Cardiac fibroblast (primary cell): Measurements from ENCODE around the gene STAT5B.
A peak's percentile ranks its signal among the peaks of the same experiment; 100 is the strongest.

Experiments used
- DNase-seq, 2 donors: peaks; one replicate each; pipeline versions ENCODE4 v3.0.0 to v3.0.0-alpha.2; 2010; ENCODE audit warnings: low read depth in 2 of 2
- H3K4me3 ChIP-seq, 2 donors: replicated peaks in 1 of 2; 1 replicate in 1 of 2; 2 replicates in 1 of 2; pipeline ENCODE4 v1.5.1; 2011; ENCODE audit warnings: low read depth in 2 of 2, low read length in 2 of 2, mild to moderate bottlenecking in 2 of 2, moderate library complexity in 1 of 2
- CTCF ChIP-seq: IDR thresholded peaks from one replicate; pipeline ENCODE4 v1.5.1; 2011; ENCODE audit warnings: low read depth, mild to moderate bottlenecking, low read length, inconsistent platforms

The STAT5B gene

GRCh38 chr17:42311240-42312034 lies 35.2 kb upstream of the STAT5B start:
- TF ChIP-seq CTCF = no peak
- DNase-seq = peak; percentile 93 to 97

GRCh38 chr17:42310787-42311215 lies 34.6 kb upstream of the STAT5B start:
- H3K4me3 ChIP-seq = no peak overlapping the region
- no peak for DNase-seq

More at GRCh38 chr17:42311240-42312034, 35.2 kb upstream of the STAT5B start:
- no peak overlapping the region for H3K4me3 ChIP-seq

GRCh38 chr17:42309986-42310786 lies 34.0 kb upstream of the STAT5B start:
- no peak for TF ChIP-seq CTCF
- no peak for DNase-seq
- H3K4me3 ChIP-seq = no peak overlapping the region

More at GRCh38 chr17:42310787-42311215, 34.6 kb upstream of the STAT5B start:
- no peak for TF ChIP-seq CTCF

GRCh38 chr17:42309142-42309541 lies 33.0 kb upstream of the STAT5B start:
- DNase-seq = no peak
- no peak overlapping the region for H3K4me3 ChIP-seq
- TF ChIP-seq CTCF = no peak

- no peak for DNase-seq
- TF ChIP-seq CTCF = no peak
- H3K4me3 ChIP-seq = no peak overlapping the region
These were observed 32.3 kb upstream of the STAT5B start for GRCh38 chr17:42308446-42308845.

- DNase-seq = no peak
- H3K4me3 ChIP-seq = no peak overlapping the region
- TF ChIP-seq CTCF = no peak
These were observed 31.3 kb upstream of the STAT5B start for GRCh38 chr17:42307362-42307927.
